Measurements from ENCODE around the gene MLST8. TPM values are rescaled to one million over a fixed set of nuclear protein-coding genes. Genes with fewer than 3 reads are reported as not detected.

MLST8 gene
- total and polyA plus RNA-seq, 2 donors (not counting 3 experiments of a cell fraction or from before 2014, with no cell fraction given) = 36.9 to 129 TPM

- no TSS peak for BruUV-seq (replicated peaks)
- H3K4me2 ChIP-seq (ENCODE audit: insufficient read depth, low read length) = no peak overlapping the region
Measured at GRCh38 chr16:2235234-2235651, 30.0 kb downstream of the MLST8 start.

More at GRCh38 chr16:2235234-2235651, 30.0 kb downstream of the MLST8 start:
- DNase-seq (ENCODE audit: low read depth, low spot score) (no peak), FAIRE-seq (no peak)
- Histone ChIP-seq H3K27me3 (ENCODE audit: control insufficient read depth in 2 of 2, insufficient read depth in 2 of 2, low read length in 2 of 2) (peaks cover 5 to 18% of the 10 kb centered on the region in 2 experiments), H3K4me1 (ENCODE audit: control insufficient read depth, extremely low read depth, insufficient read depth, low read length) (peaks cover 10% of the 10 kb centered on the region), H3K27ac (ENCODE audit: insufficient read depth, low read depth, low read length) (no peak overlapping the region), H3K36me3 (ENCODE audit: control insufficient read depth in 2 of 2, extremely low read depth in 1 of 2, insufficient read depth in 2 of 2, low read length in 2 of 2) (peaks cover 9 to 39% of the 10 kb centered on the region in 2 experiments), H2AFZ (ENCODE audit: low read depth, low read length) (no peak overlapping the region), H3K9me1 (replicated peaks; ENCODE audit: control insufficient read depth, extremely low read depth, insufficient read depth, low read length) (no peaks in the 10 kb centered on the region), H3K9me3 (replicated peaks; ENCODE audit: control insufficient read depth, insufficient read depth, low read length) (no peaks in the 10 kb centered on the region), H3K79me2 (ENCODE audit: control insufficient read depth, insufficient read depth, low read length) (no peaks in the 10 kb centered on the region), H4K20me1 (replicated peaks; ENCODE audit: control insufficient read depth, extremely low read depth, insufficient read depth, low read length) (no peaks in the 10 kb centered on the region), H3K4me3 (replicated peaks in 1 of 3; ENCODE audit: insufficient read depth in 1 of 3, low read depth in 1 of 3, low read length in 3 of 3) (no peak overlapping the region), H3K9ac (replicated peaks; ENCODE audit: extremely low read depth, insufficient read depth, low read length) (no peak overlapping the region)
- dilution Hi-C loops (cut with MboI; ENCODE audit: extremely low pct_ligation_motif_present, low sequenced_read_pairs) = no loop called here
- ChIA-PET CTCF (no interaction called here), POLR2A (no interaction called here)
- intact Hi-C loops (cut with micrococcal nuclease) = no loop called here
- TF ChIP-seq FOS (IDR thresholded peaks at IDR 0.05; ENCODE audit: borderline replicate concordance, insufficient read depth, low read length) (no peak), CTCF (IDR thresholded peaks at IDR 0.05; ENCODE audit: extremely low read depth in 1 of 2, insufficient read depth in 1 of 2, low read depth in 1 of 2, low read length in 2 of 2) (no peak), POLR2A (IDR thresholded peaks at IDR 0.05; ENCODE audit: low read depth, low read length) (no peak), GATA2 (IDR thresholded peaks at IDR 0.05; ENCODE audit: insufficient read depth, insufficient read length, low read depth, low read length) (no peak), EZH2 (IDR thresholded peaks at IDR 0.05; ENCODE audit: borderline replicate concordance, low read depth, low read length, severe bottlenecking) (no peak), POLR2AphosphoS5 (IDR thresholded peaks at IDR 0.05; ENCODE audit: insufficient read depth, low read depth, low read length) (no peak), MYC (IDR thresholded peaks at IDR 0.05; ENCODE audit: low read depth, low read length) (no peak), JUN (IDR thresholded peaks at IDR 0.05; ENCODE audit: borderline replicate concordance, insufficient read depth, insufficient read length, low read depth) (no peak)
- TF ChIP-seq, protein P1, sequence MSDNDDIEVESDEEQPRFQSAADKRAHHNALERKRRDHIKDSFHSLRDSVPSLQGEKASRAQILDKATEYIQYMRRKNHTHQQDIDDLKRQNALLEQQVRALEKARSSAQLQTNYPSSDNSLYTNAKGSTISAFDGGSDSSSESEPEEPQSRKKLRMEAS (IDR thresholded peaks at IDR 0.05; ENCODE audit: insufficient read depth, insufficient read length) = no peak

Data from endothelial cell of umbilical vein (primary cell).